ENCODE results near the gene DCP1B. TPM values are rescaled to one million over a fixed set of nuclear protein-coding genes. Genes with fewer than 3 reads are reported as not detected.

The DCP1B gene
- total RNA-seq, 1 donor from 2014 or later = 13.6 TPM

GRCh38 chr12:1939801-1940607 is 64.3 kb downstream of the DCP1B start:
- H3K4me1 Mint-ChIP-seq (ENCODE audit: unreplicated experiment) = peaks cover under 1% of the 10 kb centered on the region
- DNase-seq (ENCODE audit: low spot score) = peak; percentile 85
- no peaks in the 10 kb centered on the region for H3K27me3 Mint-ChIP-seq (ENCODE audit: unreplicated experiment)
- H3K4me3 Mint-ChIP-seq (ENCODE audit: unreplicated experiment) = no peak overlapping the region
- TF ChIP-seq CTCF (IDR thresholded peaks at IDR 0.05; ENCODE audit: unreplicated experiment) = peak; percentile 94
- peaks cover 17% of the 10 kb centered on the region for H3K36me3 Mint-ChIP-seq (ENCODE audit: low read depth, unreplicated experiment)
- no peak overlapping the region for H3K27ac Mint-ChIP-seq (ENCODE audit: unreplicated experiment)
- peaks cover 2% of the 10 kb centered on the region for H3K9me3 Mint-ChIP-seq (ENCODE audit: unreplicated experiment)

GRCh38 chr12:1939331-1939730 is 64.9 kb downstream of the DCP1B start:
- Mint-ChIP-seq H3K9me3 (ENCODE audit: unreplicated experiment) (no peaks in the 10 kb centered on the region), H3K27ac (ENCODE audit: unreplicated experiment) (no peak overlapping the region), H3K4me1 (ENCODE audit: unreplicated experiment) (no peaks in the 10 kb centered on the region), H3K27me3 (ENCODE audit: unreplicated experiment) (peaks cover 1% of the 10 kb centered on the region), H3K36me3 (ENCODE audit: low read depth, unreplicated experiment) (peaks cover 13% of the 10 kb centered on the region), H3K4me3 (ENCODE audit: unreplicated experiment) (no peak overlapping the region)
- no peak for DNase-seq (ENCODE audit: low spot score)
- TF ChIP-seq CTCF (IDR thresholded peaks at IDR 0.05; ENCODE audit: unreplicated experiment) = no peak

GRCh38 chr12:1937481-1938224 is 66.6 kb downstream of the DCP1B start:
- TF ChIP-seq CTCF (IDR thresholded peaks at IDR 0.05; ENCODE audit: unreplicated experiment) = no peak
- Mint-ChIP-seq H3K9me3 (ENCODE audit: unreplicated experiment) (no peaks in the 10 kb centered on the region), H3K27me3 (ENCODE audit: unreplicated experiment) (peaks cover 1% of the 10 kb centered on the region), H3K4me1 (ENCODE audit: unreplicated experiment) (no peaks in the 10 kb centered on the region), H3K36me3 (ENCODE audit: low read depth, unreplicated experiment) (peaks cover 11% of the 10 kb centered on the region), H3K4me3 (ENCODE audit: unreplicated experiment) (no peak overlapping the region), H3K27ac (ENCODE audit: unreplicated experiment) (no peak overlapping the region)
- DNase-seq (ENCODE audit: low spot score) = no peak

- no peak for DNase-seq (ENCODE audit: low spot score)
These were observed 67.6 kb downstream of the DCP1B start for GRCh38 chr12:1936406-1937320.

More at GRCh38 chr12:1936406-1937320, 67.6 kb downstream of the DCP1B start:
- H3K36me3 Mint-ChIP-seq (ENCODE audit: low read depth, unreplicated experiment) = peaks cover 11% of the 10 kb centered on the region
- no peaks in the 10 kb centered on the region for H3K4me1 Mint-ChIP-seq (ENCODE audit: unreplicated experiment)
- peaks cover 1% of the 10 kb centered on the region for H3K27me3 Mint-ChIP-seq (ENCODE audit: unreplicated experiment)
- no peak for TF ChIP-seq CTCF (IDR thresholded peaks at IDR 0.05; ENCODE audit: unreplicated experiment)
- no peak overlapping the region for H3K4me3 Mint-ChIP-seq (ENCODE audit: unreplicated experiment)
- H3K9me3 Mint-ChIP-seq (ENCODE audit: unreplicated experiment) = no peaks in the 10 kb centered on the region
- H3K27ac Mint-ChIP-seq (ENCODE audit: unreplicated experiment) = no peak overlapping the region
